HEK293 (cell line): Measurements from ENCODE around the gene AP3S2.

ENCODE experiments used
- HOXA7 ChIP-seq: sonication (generic); formaldehyde crosslinking; IDR thresholded peaks from 2 replicates; pipeline ENCODE4 v1.8.1; 2022; ENCODE audit warnings: missing genetic modification reagents, borderline replicate concordance
- ZBTB20 ChIP-seq: fragments of 450-650 bp; formaldehyde crosslinking; IDR thresholded peaks from 2 replicates; pipeline ENCODE4 v1.5.1; 2016; ENCODE audit warnings: missing biosample characterization, missing genetic modification characterization
- ZNF2 ChIP-seq: fragments of 450-650 bp; formaldehyde crosslinking; IDR thresholded peaks from 2 replicates; pipeline ENCODE4 v1.5.1; 2016; ENCODE audit warnings: missing biosample characterization, missing genetic modification characterization
- ZNF292 ChIP-seq: fragments of 450-650 bp; formaldehyde crosslinking; IDR thresholded peaks from 2 replicates; pipeline ENCODE4 v1.5.1; 2016; ENCODE audit warnings: low read depth, missing biosample characterization, missing genetic modification characterization, borderline replicate concordance
- ZNF549 ChIP-seq: fragments of 450-650 bp; IDR thresholded peaks from 2 replicates; pipeline ENCODE4 v1.5.1; 2018; ENCODE audit warnings: missing biosample characterization, missing genetic modification characterization, mild to moderate bottlenecking, inconsistent platforms, moderate library complexity
- ZNF707 ChIP-seq: fragments of 450-650 bp; formaldehyde crosslinking; IDR thresholded peaks from 2 replicates; pipeline ENCODE4 v1.5.1; 2016; ENCODE audit warnings: missing biosample characterization, missing genetic modification characterization
- ZNF747 ChIP-seq: fragments of 450-650 bp; formaldehyde crosslinking; IDR thresholded peaks from 2 replicates; pipeline ENCODE4 v1.5.1; 2016; ENCODE audit warnings: missing biosample characterization, missing genetic modification characterization
- TF ChIP-seq, protein P1 (sequence below): fragments of 450-650 bp; formaldehyde crosslinking; IDR thresholded peaks from 2 replicates; pipeline ENCODE4 v1.5.1; 2017; ENCODE audit warnings: missing biosample characterization, missing genetic modification characterization
- TF ChIP-seq, protein P2 (sequence below): fragments of 450-650 bp; formaldehyde crosslinking; IDR thresholded peaks from 2 replicates; pipeline ENCODE4 v1.5.1; 2016; ENCODE audit warnings: missing biosample characterization, missing genetic modification characterization
- TF ChIP-seq, protein P3 (sequence below): fragments of 450-650 bp; formaldehyde crosslinking; IDR thresholded peaks from 2 replicates; pipeline ENCODE4 v1.5.1; 2016; ENCODE audit warnings: missing biosample characterization, missing genetic modification characterization
- TF ChIP-seq, protein P4 (sequence below): fragments of 450-650 bp; formaldehyde crosslinking; IDR thresholded peaks from 2 replicates; pipeline ENCODE4 v1.5.1; 2016; ENCODE audit warnings: missing biosample characterization, missing genetic modification characterization
- TF ChIP-seq, protein P5 (sequence below): sonication (generic); formaldehyde crosslinking; IDR thresholded peaks from 2 replicates; pipeline ENCODE4 v1.8.1; 2022; ENCODE audit warnings: mild to moderate bottlenecking, moderate library complexity, missing genetic modification reagents

DNA sequence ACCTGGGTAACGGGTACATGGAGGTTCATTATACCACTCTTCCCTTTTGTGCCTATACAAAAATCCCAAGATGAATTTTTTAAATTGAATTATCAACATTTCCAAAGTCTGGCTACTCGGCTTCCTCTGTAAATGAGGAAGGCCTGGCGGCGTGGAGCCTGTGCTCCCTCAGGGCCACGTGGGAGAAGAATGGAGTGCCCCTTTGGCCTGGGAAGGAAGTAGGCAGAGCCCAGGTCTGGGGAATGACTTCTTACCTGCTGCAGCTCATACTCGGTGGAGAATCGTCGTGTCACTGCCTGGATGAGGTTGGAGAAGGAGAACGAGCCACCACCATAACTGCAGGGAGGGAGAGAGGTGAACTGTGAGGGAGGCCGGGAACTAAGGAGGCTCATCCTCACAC is 103.6 kb downstream of the AP3S2 start:
- TF ChIP-seq ZNF549 (no peak), ZNF292 (no peak), ZNF707 (tag by site-specific recombination) (no peak), ZNF747 (no peak), HOXA7 (CRISPR knock-in tag) (no peak), ZNF2 (tag by site-specific recombination) (no peak), ZBTB20 (tag by site-specific recombination) (no peak)
- TF ChIP-seq, protein P1, sequence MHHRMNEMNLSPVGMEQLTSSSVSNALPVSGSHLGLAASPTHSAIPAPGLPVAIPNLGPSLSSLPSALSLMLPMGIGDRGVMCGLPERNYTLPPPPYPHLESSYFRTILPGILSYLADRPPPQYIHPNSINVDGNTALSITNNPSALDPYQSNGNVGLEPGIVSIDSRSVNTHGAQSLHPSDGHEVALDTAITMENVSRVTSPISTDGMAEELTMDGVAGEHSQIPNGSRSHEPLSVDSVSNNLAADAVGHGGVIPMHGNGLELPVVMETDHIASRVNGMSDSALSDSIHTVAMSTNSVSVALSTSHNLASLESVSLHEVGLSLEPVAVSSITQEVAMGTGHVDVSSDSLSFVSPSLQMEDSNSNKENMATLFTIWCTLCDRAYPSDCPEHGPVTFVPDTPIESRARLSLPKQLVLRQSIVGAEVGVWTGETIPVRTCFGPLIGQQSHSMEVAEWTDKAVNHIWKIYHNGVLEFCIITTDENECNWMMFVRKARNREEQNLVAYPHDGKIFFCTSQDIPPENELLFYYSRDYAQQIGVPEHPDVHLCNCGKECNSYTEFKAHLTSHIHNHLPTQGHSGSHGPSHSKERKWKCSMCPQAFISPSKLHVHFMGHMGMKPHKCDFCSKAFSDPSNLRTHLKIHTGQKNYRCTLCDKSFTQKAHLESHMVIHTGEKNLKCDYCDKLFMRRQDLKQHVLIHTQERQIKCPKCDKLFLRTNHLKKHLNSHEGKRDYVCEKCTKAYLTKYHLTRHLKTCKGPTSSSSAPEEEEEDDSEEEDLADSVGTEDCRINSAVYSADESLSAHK (tag by site-specific recombination), result no peak
- TF ChIP-seq, protein P2, sequence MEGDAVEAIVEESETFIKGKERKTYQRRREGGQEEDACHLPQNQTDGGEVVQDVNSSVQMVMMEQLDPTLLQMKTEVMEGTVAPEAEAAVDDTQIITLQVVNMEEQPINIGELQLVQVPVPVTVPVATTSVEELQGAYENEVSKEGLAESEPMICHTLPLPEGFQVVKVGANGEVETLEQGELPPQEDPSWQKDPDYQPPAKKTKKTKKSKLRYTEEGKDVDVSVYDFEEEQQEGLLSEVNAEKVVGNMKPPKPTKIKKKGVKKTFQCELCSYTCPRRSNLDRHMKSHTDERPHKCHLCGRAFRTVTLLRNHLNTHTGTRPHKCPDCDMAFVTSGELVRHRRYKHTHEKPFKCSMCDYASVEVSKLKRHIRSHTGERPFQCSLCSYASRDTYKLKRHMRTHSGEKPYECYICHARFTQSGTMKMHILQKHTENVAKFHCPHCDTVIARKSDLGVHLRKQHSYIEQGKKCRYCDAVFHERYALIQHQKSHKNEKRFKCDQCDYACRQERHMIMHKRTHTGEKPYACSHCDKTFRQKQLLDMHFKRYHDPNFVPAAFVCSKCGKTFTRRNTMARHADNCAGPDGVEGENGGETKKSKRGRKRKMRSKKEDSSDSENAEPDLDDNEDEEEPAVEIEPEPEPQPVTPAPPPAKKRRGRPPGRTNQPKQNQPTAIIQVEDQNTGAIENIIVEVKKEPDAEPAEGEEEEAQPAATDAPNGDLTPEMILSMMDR, result no peak
- TF ChIP-seq, protein P3, sequence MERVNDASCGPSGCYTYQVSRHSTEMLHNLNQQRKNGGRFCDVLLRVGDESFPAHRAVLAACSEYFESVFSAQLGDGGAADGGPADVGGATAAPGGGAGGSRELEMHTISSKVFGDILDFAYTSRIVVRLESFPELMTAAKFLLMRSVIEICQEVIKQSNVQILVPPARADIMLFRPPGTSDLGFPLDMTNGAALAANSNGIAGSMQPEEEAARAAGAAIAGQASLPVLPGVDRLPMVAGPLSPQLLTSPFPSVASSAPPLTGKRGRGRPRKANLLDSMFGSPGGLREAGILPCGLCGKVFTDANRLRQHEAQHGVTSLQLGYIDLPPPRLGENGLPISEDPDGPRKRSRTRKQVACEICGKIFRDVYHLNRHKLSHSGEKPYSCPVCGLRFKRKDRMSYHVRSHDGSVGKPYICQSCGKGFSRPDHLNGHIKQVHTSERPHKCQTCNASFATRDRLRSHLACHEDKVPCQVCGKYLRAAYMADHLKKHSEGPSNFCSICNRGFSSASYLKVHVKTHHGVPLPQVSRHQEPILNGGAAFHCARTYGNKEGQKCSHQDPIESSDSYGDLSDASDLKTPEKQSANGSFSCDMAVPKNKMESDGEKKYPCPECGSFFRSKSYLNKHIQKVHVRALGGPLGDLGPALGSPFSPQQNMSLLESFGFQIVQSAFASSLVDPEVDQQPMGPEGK (tag by site-specific recombination), result no peak
- TF ChIP-seq, protein P4, sequence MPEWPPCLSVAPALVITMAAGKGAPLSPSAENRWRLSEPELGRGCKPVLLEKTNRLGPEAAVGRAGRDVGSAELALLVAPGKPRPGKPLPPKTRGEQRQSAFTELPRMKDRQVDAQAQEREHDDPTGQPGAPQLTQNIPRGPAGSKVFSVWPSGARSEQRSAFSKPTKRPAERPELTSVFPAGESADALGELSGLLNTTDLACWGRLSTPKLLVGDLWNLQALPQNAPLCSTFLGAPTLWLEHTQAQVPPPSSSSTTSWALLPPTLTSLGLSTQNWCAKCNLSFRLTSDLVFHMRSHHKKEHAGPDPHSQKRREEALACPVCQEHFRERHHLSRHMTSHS (tag by site-specific recombination), result no peak
- TF ChIP-seq, protein P5, sequence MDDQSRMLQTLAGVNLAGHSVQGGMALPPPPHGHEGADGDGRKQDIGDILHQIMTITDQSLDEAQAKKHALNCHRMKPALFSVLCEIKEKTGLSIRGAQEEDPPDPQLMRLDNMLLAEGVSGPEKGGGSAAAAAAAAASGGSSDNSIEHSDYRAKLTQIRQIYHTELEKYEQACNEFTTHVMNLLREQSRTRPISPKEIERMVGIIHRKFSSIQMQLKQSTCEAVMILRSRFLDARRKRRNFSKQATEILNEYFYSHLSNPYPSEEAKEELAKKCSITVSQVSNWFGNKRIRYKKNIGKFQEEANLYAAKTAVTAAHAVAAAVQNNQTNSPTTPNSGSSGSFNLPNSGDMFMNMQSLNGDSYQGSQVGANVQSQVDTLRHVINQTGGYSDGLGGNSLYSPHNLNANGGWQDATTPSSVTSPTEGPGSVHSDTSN (CRISPR knock-in tag), result no peak
